22Rv1 (cell line): ENCODE measurements around the gene TTC12.

Source experiments
- ZFX ChIP-seq: fragments of 450-650 bp; IDR thresholded peaks from 2 replicates; pipeline ENCODE4 v1.6.1; 2017; ENCODE audit warnings: antibody characterized with exemption, borderline replicate concordance
- TF ChIP-seq, protein P1 (sequence below): fragments of 450-650 bp; IDR thresholded peaks from 2 replicates; pipeline ENCODE4 v1.5.1; 2017; ENCODE audit warnings: mild to moderate bottlenecking

DNA sequence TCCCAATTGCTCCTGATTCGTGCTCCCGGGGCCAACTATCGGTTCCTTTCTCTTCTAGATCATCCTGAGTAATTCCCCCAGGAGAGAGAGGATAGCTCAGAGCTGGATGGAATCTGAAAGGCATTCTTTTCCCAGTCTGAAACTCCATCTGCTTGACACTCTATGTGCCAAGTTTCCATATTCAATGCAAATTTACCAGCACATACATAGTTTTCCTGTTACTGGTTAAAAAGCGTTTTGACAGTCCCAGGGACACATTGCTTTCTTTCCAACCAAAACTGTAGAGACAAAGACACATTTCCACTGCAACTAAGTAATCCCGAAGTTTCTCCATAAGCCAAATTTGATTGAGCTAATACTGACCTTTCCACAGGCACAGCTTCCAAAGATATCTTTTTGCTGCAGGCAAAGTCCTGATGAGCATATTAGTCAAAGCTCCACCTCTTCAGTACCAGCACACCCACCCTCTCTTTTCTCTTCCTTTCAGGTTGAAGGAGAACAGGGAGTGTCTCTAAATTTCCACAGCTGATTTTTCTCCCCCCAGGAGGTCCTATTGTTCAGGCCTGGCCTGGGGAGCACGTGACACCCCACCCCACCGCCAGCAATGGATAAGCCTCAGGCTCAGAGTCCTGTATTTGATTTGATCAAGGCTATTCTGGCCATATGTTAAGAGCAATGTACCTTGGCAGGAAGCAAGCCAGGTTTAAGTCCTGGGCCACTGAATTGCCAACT lies 63.5 kb downstream of the TTC12 start:
- TF ChIP-seq, protein P1, sequence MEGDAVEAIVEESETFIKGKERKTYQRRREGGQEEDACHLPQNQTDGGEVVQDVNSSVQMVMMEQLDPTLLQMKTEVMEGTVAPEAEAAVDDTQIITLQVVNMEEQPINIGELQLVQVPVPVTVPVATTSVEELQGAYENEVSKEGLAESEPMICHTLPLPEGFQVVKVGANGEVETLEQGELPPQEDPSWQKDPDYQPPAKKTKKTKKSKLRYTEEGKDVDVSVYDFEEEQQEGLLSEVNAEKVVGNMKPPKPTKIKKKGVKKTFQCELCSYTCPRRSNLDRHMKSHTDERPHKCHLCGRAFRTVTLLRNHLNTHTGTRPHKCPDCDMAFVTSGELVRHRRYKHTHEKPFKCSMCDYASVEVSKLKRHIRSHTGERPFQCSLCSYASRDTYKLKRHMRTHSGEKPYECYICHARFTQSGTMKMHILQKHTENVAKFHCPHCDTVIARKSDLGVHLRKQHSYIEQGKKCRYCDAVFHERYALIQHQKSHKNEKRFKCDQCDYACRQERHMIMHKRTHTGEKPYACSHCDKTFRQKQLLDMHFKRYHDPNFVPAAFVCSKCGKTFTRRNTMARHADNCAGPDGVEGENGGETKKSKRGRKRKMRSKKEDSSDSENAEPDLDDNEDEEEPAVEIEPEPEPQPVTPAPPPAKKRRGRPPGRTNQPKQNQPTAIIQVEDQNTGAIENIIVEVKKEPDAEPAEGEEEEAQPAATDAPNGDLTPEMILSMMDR: no peak
- no peak for TF ChIP-seq ZFX
